Progenitor cell of endocrine pancreas (in vitro differentiated cells): ENCODE measurements around the gene CFAP65. TPM values are rescaled to one million over a fixed set of nuclear protein-coding genes. Genes with fewer than 3 reads are reported as not detected.

ENCODE experiments used
- DNase-seq: peaks from one replicate; pipeline ENCODE4 v3.0.0; 2021; ENCODE audit warnings: low spot score; ENCODE audit not compliant: unreplicated experiment
- H3K27ac Mint-ChIP-seq: 2 replicates; pipeline ENCODE4 v1.8.0; 2021; ENCODE audit warnings: mild to moderate bottlenecking, moderate library complexity, mixed read lengths
- H3K27me3 Mint-ChIP-seq: 2 replicates; pipeline ENCODE4 v1.8.0; 2021; ENCODE audit warnings: mixed read lengths
- H3K36me3 Mint-ChIP-seq: 2 replicates; pipeline ENCODE4 v1.8.0; 2022; ENCODE audit warnings: mixed read lengths; ENCODE audit not compliant: insufficient read depth
- H3K4me1 Mint-ChIP-seq: 2 replicates; pipeline ENCODE4 v1.8.0; 2021; ENCODE audit warnings: low read depth, mixed read lengths
- H3K4me3 Mint-ChIP-seq: 2 replicates; pipeline ENCODE4 v1.8.0; 2021; ENCODE audit warnings: low read depth, mild to moderate bottlenecking, moderate library complexity, mixed read lengths
- H3K9me3 Mint-ChIP-seq: 2 replicates; pipeline ENCODE4 v1.8.0; 2021; ENCODE audit warnings: low read depth, mixed read lengths
- CTCF ChIP-seq: fragments of 200-600 bp; sonication (generic); IDR thresholded peaks from one replicate; pipeline ENCODE4 v1.5.0; 2021; ENCODE audit warnings: antibody characterized with exemption, mild to moderate bottlenecking; ENCODE audit not compliant: unreplicated experiment
- total RNA-seq: library from RNA; stranded (reverse); gene quantifications from 2 replicates; pipeline ENCODE4 v1.2.1, GENCODE V29; 2021

Gene CFAP65
- total RNA-seq, 1 donor from 2014 or later, result 0.65 TPM

- Mint-ChIP-seq H3K4me3 (no peak overlapping the region), H3K27ac (no peak overlapping the region), H3K36me3 (no peaks in the 10 kb centered on the region), H3K9me3 (no peaks in the 10 kb centered on the region), H3K27me3 (peaks cover 59% of the 10 kb centered on the region), H3K4me1 (no peaks in the 10 kb centered on the region)
- no peak for DNase-seq
- no peak for TF ChIP-seq CTCF
Measured at GRCh38 chr2:219030177-219030940, 11.0 kb downstream of the CFAP65 start.

- peaks cover 59% of the 10 kb centered on the region for H3K27me3 Mint-ChIP-seq
Measured at GRCh38 chr2:219029829-219030165, 11.5 kb downstream of the CFAP65 start.

GRCh38 chr2:219028996-219029828, 12.1 kb downstream of the CFAP65 start:
- Mint-ChIP-seq H3K27me3 (peaks cover 53% of the 10 kb centered on the region), H3K4me3 (no peak overlapping the region), H3K4me1 (no peaks in the 10 kb centered on the region), H3K36me3 (no peaks in the 10 kb centered on the region), H3K27ac (no peak overlapping the region), H3K9me3 (no peaks in the 10 kb centered on the region)
- no peak for DNase-seq
- TF ChIP-seq CTCF, result no peak

More at GRCh38 chr2:219029829-219030165, 11.5 kb downstream of the CFAP65 start:
- peak; percentile 99 for TF ChIP-seq CTCF
- Mint-ChIP-seq H3K36me3 (no peaks in the 10 kb centered on the region), H3K9me3 (no peaks in the 10 kb centered on the region), H3K27ac (no peak overlapping the region), H3K4me3 (no peak overlapping the region), H3K4me1 (no peaks in the 10 kb centered on the region)
- DNase-seq, result peak; percentile 80

- Mint-ChIP-seq H3K36me3 (no peaks in the 10 kb centered on the region), H3K27ac (no peak overlapping the region), H3K9me3 (no peaks in the 10 kb centered on the region), H3K4me3 (no peak overlapping the region), H3K4me1 (no peaks in the 10 kb centered on the region), H3K27me3 (peaks cover 48% of the 10 kb centered on the region)
- DNase-seq, result no peak
- TF ChIP-seq CTCF, result no peak
Measured at GRCh38 chr2:219028141-219028540, 13.2 kb downstream of the CFAP65 start.

GRCh38 chr2:219027511-219028055, 13.7 kb downstream of the CFAP65 start:
- Mint-ChIP-seq H3K4me1 (no peaks in the 10 kb centered on the region), H3K27me3 (peaks cover 50% of the 10 kb centered on the region), H3K36me3 (no peaks in the 10 kb centered on the region), H3K9me3 (no peaks in the 10 kb centered on the region), H3K4me3 (no peak overlapping the region), H3K27ac (no peak overlapping the region)
- no peak for DNase-seq
- no peak for TF ChIP-seq CTCF
